Parietal lobe (tissue), 2 donors: ENCODE data around the gene RNF213. TPM values are rescaled to one million over a fixed set of nuclear protein-coding genes. Genes with fewer than 3 reads are reported as not detected.

Experiments used
- small RNA-seq: library from RNA; depleted of rRNA; stranded (forward); fragments of <200 nt; gene quantifications from one replicate; pipeline ENCODE3, GENCODE V24; 2014; ENCODE audit warnings: low replicate concordance
- total RNA-seq: library from RNA; depleted of rRNA; stranded (reverse); fragments of >200 nt; gene quantifications from one replicate; pipeline ENCODE4 v1.2.3, GENCODE V29; 2014

The RNF213 gene
- total RNA-seq = 38.8 TPM

DNA sequence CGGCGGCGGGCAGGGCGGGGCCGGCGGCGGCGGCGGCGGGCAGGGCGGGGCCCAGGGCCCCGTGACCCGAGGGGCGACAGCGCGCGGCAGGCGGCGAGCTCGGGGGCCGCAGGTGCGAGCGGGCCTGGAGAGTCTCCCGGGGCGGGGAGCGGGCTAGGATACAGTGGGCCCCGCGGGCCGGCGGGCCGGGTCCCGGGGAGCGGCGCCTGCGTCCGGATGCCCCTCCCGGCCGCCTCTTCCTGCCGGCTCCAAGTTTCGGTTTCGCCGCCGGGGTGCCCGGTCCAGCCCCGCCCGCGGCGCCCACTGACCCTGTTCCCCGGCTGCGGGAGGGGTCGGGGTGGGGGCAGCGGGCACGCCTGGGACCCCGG, at the start of gene RNF213:
Gene RNF213, plus strand, starts transcription at position 62 of the 368 bp plus-strand sequence. CDS start 2,830 bp downstream, outside the sequence.

DNA sequence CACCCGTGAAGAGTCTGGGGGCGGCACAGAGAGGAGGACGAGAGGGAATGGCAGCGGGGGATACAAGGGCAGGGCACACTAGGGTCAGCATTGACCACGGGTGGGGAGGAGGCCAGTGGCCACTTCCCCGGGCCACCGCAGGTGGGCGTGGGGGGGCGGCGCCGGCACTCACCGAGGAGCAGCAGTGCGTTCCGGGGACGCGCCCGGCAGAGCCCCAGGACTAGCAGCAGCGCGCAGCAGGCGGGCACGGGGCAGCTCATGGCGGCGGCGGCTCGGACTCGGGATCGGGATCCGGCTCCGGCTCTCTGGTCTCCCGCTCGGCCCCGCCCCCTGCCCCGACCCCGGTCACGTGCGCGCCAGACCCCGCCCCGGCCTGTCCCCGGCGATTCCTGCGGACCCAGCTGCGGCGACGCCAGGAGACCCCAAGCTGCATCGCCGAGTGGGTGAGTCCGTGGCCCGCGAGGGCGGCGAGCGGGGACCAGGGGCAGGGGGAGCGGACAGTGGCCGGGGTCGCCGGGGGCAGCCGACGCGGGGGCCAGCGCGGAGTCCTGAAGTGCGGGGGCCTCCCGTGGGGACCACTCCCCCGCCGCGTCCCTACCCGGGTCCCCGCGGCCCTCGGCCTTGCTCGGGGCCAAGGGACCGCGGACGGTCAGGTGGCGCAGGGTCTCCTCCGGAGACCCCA, 40.5 kb upstream of the RNF213 start, which contains the start of the genes SGSH and SLC26A11:
Gene SGSH, minus strand, starts transcription at position 280 of the 682 bp plus-strand sequence. Its CDS starts 20 bp downstream, at position 260.
Gene SLC26A11, plus strand, starts transcription at position 374 of the 682 bp plus-strand sequence. CDS start 1,134 bp downstream, outside the sequence.

DNA sequence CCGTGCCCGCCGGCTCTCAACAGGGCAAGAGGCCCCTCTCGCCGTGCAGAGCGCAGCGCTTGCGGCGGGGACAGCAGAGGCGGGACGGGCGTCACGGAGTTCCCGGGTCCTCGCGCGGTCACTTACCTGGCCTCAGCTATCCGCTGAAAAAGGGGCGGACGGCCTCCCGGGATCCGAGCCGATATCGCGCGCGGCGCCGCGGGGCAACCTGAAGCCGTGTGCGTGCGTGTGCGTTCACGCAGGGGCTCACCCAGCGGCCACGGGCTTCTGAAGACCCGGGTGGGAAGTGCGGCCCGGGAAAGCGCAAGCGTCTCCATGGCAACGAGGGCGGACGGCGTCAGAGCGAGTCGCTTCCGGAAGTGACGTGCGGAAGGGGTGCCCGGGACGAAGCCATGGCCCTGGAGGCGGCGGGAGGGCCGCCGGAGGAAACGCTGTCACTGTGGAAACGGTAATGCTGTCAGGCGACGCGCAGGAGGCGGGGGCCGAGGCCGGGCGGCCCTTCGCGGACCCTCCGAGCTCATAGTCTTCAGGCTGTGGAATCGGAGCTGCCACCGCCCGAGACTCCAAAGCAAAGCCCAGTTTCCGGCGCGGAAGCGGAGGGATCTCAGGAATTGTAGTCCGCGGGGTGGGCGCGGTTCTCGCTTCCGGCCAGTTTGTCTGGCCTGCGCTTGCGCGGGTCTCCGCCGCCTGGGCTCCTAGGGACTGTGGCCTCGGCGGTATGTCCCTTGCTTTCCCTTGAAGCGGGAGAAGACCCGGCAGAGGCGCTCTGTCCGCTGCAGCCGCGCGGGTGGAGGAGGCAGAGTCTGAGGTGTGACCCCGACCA, 154.4 kb downstream of the RNF213 start, which contains the start of gene ENDOV:
Gene ENDOV, plus strand, starts transcription at position 365 of the 823 bp plus-strand sequence. Its CDS starts 28 bp downstream, at position 393.

Small RNA genes lying within 50 kb of the gene (small RNA-seq; reads per million reads assigned to genes)
- gene MIR4730 = not detected

Other genes starting within 250 kb of the RNF213 start
- 41.3 TPM for gene TBC1D16, start 225.0 kb upstream of the RNF213 start, total RNA-seq
- gene CCDC40, start 224.2 kb upstream of the RNF213 start, total RNA-seq = 12.2 TPM
- gene GAA, start 159.3 kb upstream of the RNF213 start, total RNA-seq = 27.5 TPM
- 55.7 TPM for gene EIF4A3, start 113.7 kb upstream of the RNF213 start, total RNA-seq
- 0.31 TPM for gene CARD14, start 90.8 kb upstream of the RNF213 start, total RNA-seq
- gene SGSH, start 40.5 kb upstream of the RNF213 start, total RNA-seq = 7.2 TPM
- gene SLC26A11, start 40.4 kb upstream of the RNF213 start, total RNA-seq = 14.7 TPM
- 28.2 TPM for gene ENDOV, start 154.3 kb downstream of the RNF213 start, total RNA-seq
- 19.7 TPM for gene NPTX1, start 215.8 kb downstream of the RNF213 start, total RNA-seq